K562 (cell line): ENCODE data around the gene PLA2G4D. TPM values are rescaled to one million over a fixed set of nuclear protein-coding genes. Genes with fewer than 3 reads are reported as not detected.

ENCODE experiments used
- ATAC-seq: fragments of 200-7000 bp; cut with Tn5 transposase; 3 replicates; pipeline ENCODE4 v1.9.1; 2020; ENCODE audit warnings: moderate library complexity
- BruUV-seq: library from RNA; stranded (reverse); fragments of 400-500 nt; replicated peaks from 2 replicates; lab custom pipeline; 2021; lab: Mats Ljungman, UMichigan
- CTCF ChIA-PET: fragments of 300-600 bp; formaldehyde crosslinking; extraction: SDS; loops from one replicate; lab custom pipeline; 2021; ENCODE audit warnings: low intra/inter-chr PET ratio; lab: Yijun Ruan, JAX
- POLR2A ChIA-PET: fragments of 300-600, 350-650 bp; sonication (Branson Sonifier 250); formaldehyde crosslinking; extraction: SDS; loops from one replicate; lab custom pipeline; 2021; ENCODE audit warnings: antibody characterized with exemption, inconsistent platforms; lab: Yijun Ruan, JAX
- DNase-seq, 4 experiments: peaks; one replicate each; pipeline versions ENCODE4 v3.0.0 to v3.0.0-alpha.2; 2011 to 2018; ENCODE audit warnings: low spot score in 3 of 4, mixed read lengths in 3 of 4; ENCODE audit errors: extremely low read depth in 1 of 4
- FAIRE-seq: peaks from 2 replicates; lab custom pipeline; 2011; peaks lifted over from hg19 to GRCh38; lab: Jason Lieb, UNC
- H2AFZ ChIP-seq: 2 replicates; pipeline ENCODE4 v1.6.0; 2011; ENCODE audit warnings: low read depth, low read length, control low read depth, inconsistent platforms
- H3K27ac ChIP-seq: fragments of 200-600 bp; 3 replicates; pipeline ENCODE4 v1.8.0; 2011; ENCODE audit warnings: low read depth, mild to moderate bottlenecking, control low read depth, inconsistent platforms, low read length, moderate library complexity, mixed read lengths; ENCODE audit errors: extremely low read depth
- H3K27me3 ChIP-seq, 2 experiments: fragments of 300-600 bp in 1 of 2; 2 replicates in 1 of 2; 3 replicates in 1 of 2; pipeline versions ENCODE4 v1.6.0 to v1.8.0; 2011; ENCODE audit warnings: inconsistent platforms in 2 of 2, low read length in 2 of 2, mild to moderate bottlenecking in 1 of 2, mixed read lengths in 1 of 2, moderate library complexity in 1 of 2; ENCODE audit not compliant: control insufficient read depth in 2 of 2, insufficient read depth in 2 of 2
- H3K36me3 ChIP-seq: fragments of 300-600 bp; 3 replicates; pipeline ENCODE4 v1.8.0; 2011; ENCODE audit warnings: mild to moderate bottlenecking, low read length, inconsistent platforms; ENCODE audit not compliant: control insufficient read depth, insufficient read depth
- H3K4me1 ChIP-seq, 2 experiments: fragments of 200-600 bp in 1 of 2; replicated peaks in 1 of 2; 2 replicates in 1 of 2; 3 replicates in 1 of 2; pipeline versions ENCODE4 v1.5.1 to v1.8.0; 2011; ENCODE audit warnings: inconsistent platforms in 2 of 2, low read length in 2 of 2, mild to moderate bottlenecking in 1 of 2, mixed read lengths in 1 of 2, moderate library complexity in 1 of 2; ENCODE audit not compliant: control insufficient read depth in 2 of 2, insufficient read depth in 2 of 2
- H3K4me2 ChIP-seq: 2 replicates; pipeline ENCODE4 v1.6.1; 2011; ENCODE audit warnings: low read length, control low read depth, inconsistent platforms, mixed read lengths; ENCODE audit not compliant: insufficient read depth
- H3K4me3 ChIP-seq: fragments of 200-600 bp; sonication (generic), shearing (Covaris generic); 2 replicates; pipeline ENCODE4 v1.5.1; 2016; ENCODE audit warnings: control low read depth, inconsistent platforms
- H3K79me2 ChIP-seq: fragments of 200-600 bp; 3 replicates; pipeline ENCODE4 v1.8.0; 2011; ENCODE audit warnings: low read length, inconsistent platforms; ENCODE audit not compliant: control insufficient read depth, insufficient read depth
- H3K9ac ChIP-seq, 2 experiments: 2 replicates each; pipeline versions ENCODE4 v1.6.0 to v1.6.1; 2011; ENCODE audit warnings: low read depth in 2 of 2, low read length in 2 of 2, control low read depth in 1 of 2, inconsistent platforms in 1 of 2, mild to moderate bottlenecking in 1 of 2, mixed read lengths in 1 of 2; ENCODE audit not compliant: insufficient read depth in 1 of 2
- H3K9me1 ChIP-seq: one replicate; pipeline ENCODE4 v1.6.0; 2011; ENCODE audit warnings: inconsistent platforms, mild to moderate bottlenecking, low read length, moderate library complexity; ENCODE audit not compliant: control insufficient read depth, insufficient read depth
- H3K9me3 ChIP-seq: replicated peaks from 2 replicates; pipeline ENCODE4 v1.5.1; 2011; ENCODE audit warnings: low read depth, low read length, inconsistent platforms; ENCODE audit not compliant: control insufficient read depth, insufficient read depth
- H4K20me1 ChIP-seq: replicated peaks from 2 replicates; pipeline ENCODE4 v1.6.1; 2011; ENCODE audit warnings: low read length, inconsistent platforms, mixed read lengths; ENCODE audit not compliant: control insufficient read depth, insufficient read depth
- BDP1 ChIP-seq: IDR thresholded peaks from 3 replicates; pipeline ENCODE4 v1.6.1; 2011; ENCODE audit not compliant: insufficient read length, insufficient read depth
- CHD4 ChIP-seq: fragments of 200-600 bp; sonication (generic); IDR thresholded peaks from 3 replicates; pipeline ENCODE4 v1.6.1; 2012; ENCODE audit warnings: low read depth, mild to moderate bottlenecking, mixed read lengths, low read length, inconsistent platforms; ENCODE audit not compliant: insufficient read depth, insufficient replicate concordance, poor library complexity, severe bottlenecking
- DMBX1 ChIP-seq: fragments of 250-450 bp; sonication (Bioruptor Pico); IDR thresholded peaks from 2 replicates; pipeline ENCODE4 v1.8.0; 2022; ENCODE audit warnings: inconsistent platforms, mild to moderate bottlenecking, moderate library complexity, borderline replicate concordance
- FOXJ2 ChIP-seq: fragments of 200-800 bp; sonication (Bioruptor generic); IDR thresholded peaks from 2 replicates; pipeline ENCODE4 v1.6.1; 2016; ENCODE audit warnings: missing genetic modification characterization, missing compliant biosample characterization
- MYBL2 ChIP-seq, 2 experiments: fragments of 450-650 bp in 1 of 2; sonication (generic) in 1 of 2; formaldehyde crosslinking in 1 of 2; IDR thresholded peaks; 2 replicates each; pipeline versions ENCODE4 v1.6.1 to v1.8.1; 2017 to 2022; ENCODE audit warnings: borderline replicate concordance in 1 of 2, inconsistent platforms in 1 of 2, low read depth in 1 of 2, mild to moderate bottlenecking in 1 of 2, missing genetic modification reagents in 1 of 2, moderate library complexity in 1 of 2
- MYNN ChIP-seq, 2 experiments: sonication (generic); formaldehyde crosslinking in 1 of 2; IDR thresholded peaks; 2 replicates each; pipeline versions ENCODE4 v1.5.0 to v1.6.1; 2016 to 2020; ENCODE audit warnings: antibody characterized with exemption in 1 of 2, missing genetic modification reagents in 1 of 2
- PRMT5 ChIP-seq: sonication (generic); formaldehyde crosslinking; IDR thresholded peaks from 2 replicates; pipeline ENCODE4 v1.5.0; 2020; ENCODE audit warnings: missing genetic modification reagents
- RBM14 ChIP-seq: fragments of 200-400 bp; formaldehyde crosslinking; IDR thresholded peaks from 2 replicates; pipeline ENCODE4 v1.6.1; 2018; ENCODE audit warnings: low read depth, mild to moderate bottlenecking, low read length, moderate library complexity, borderline replicate concordance; ENCODE audit not compliant: insufficient read depth
- SMARCE1 ChIP-seq: fragments of 450-650 bp; IDR thresholded peaks from 2 replicates; pipeline ENCODE4 v1.7.1; 2016; ENCODE audit warnings: mild to moderate bottlenecking
- WGBS: fragments of 100-300 bp; shearing (Covaris generic); methylation state at CpG from one replicate; pipeline ENCODE4 v1.1.6; 2016; ENCODE audit warnings: low coverage, mixed read lengths; ENCODE audit not compliant: insufficient coverage; ENCODE audit errors: missing lambda C conversion rate; 5-methylcytosine and 5-hydroxymethylcytosine counted together
- in situ Hi-C: fragments of 300-500 bp; cut with MboI; formaldehyde crosslinking; loops from 4 replicates; pipeline ENCODE4 v1.15.0; 2018; ENCODE audit warnings: inconsistent platforms, mixed read lengths
- intact Hi-C: fragments of 100-400 bp; cut with micrococcal nuclease; formaldehyde crosslinking; loops from 2 replicates; pipeline ENCODE4 v1.14.2; 2022
- polyA plus RNA-seq, 8 experiments: library from polyadenylated mRNA; depleted of rRNA in 4 of 8; stranded (reverse) in 5 of 8; unstranded in 3 of 8; fragments of >200 nt; fragmentation: Nextera tagmentation in 2 of 8; fragmentation: Illumina TruSeq in 1 of 8; extraction: Ambion mirVana in 2 of 8; extraction: Trizol in 1 of 8; gene quantifications; 2 replicates each; pipeline versions ENCODE4 v1.2.1 to v1.2.3, GENCODE V29; 2011 to 2014; ENCODE audit warnings: inconsistent platforms in 1 of 8, missing spikeins in 1 of 8
- total RNA-seq, 7 experiments: library from RNA; depleted of rRNA in 6 of 7; stranded (reverse); fragments of >200 nt in 6 of 7; fragmentation: Illumina TruSeq in 2 of 7; extraction: Trizol in 2 of 7; gene quantifications; 2 replicates each; pipeline versions ENCODE4 v1.2.1 to v1.2.3, GENCODE V29; 2011 to 2021; ENCODE audit warnings: low replicate concordance in 1 of 7
- TF ChIP-seq, protein P1 (sequence below): fragments of 250-450 bp; sonication (Bioruptor Pico); IDR thresholded peaks from 2 replicates; pipeline ENCODE4 v1.8.0; 2022; ENCODE audit warnings: moderate library complexity, mild to moderate bottlenecking, inconsistent platforms
- TF ChIP-seq, protein P2 (sequence below): fragments of 450-650 bp; IDR thresholded peaks from 2 replicates; pipeline ENCODE4 v1.6.1; 2014; ENCODE audit warnings: low read depth, mild to moderate bottlenecking, moderate library complexity, borderline replicate concordance

Gene PLA2G4D
- total and polyA plus RNA-seq, 9 of the 15 experiments (the other 6 are each of a cell fraction or from before 2014, with no cell fraction given), result 0.04 TPM; not detected in 8

DNA sequence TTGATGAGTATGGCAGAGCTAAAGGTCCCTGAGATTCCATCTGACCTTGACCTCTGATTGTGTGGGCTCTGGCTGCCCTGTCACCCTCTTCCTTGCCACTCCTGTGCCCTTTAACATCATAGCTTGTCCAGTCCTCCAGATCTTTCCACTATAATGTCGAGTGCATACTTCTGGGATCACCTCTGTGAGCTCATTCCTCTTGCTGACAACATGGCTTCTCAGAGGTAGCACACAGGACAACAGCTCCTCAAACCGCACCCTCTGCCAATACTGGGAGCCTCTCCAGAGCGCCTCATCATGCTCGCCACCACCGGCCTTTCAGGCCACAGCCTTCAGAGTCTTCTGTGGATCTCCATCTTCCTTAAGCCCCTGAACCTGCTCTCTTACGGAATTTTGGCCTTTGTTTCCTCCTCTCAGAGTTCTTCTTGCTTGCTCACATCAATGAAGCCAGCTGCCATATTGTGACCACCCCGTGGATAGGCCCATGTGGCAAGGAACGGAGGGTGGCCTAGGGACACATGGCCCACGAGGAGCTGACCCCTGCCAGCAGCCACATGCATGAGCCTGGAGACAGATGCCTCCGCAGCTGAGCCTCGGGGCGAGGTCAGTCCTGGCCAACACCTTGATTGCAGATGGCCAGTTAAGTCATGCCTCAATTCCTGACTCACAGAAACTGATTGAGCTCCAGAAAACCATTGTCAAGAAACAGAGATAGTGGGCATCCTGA, 31.1 kb downstream of the PLA2G4D start:
- Histone ChIP-seq H3K27ac (no peak overlapping the region), H3K4me2 (no peak overlapping the region), H3K4me1 (no peaks in the 10 kb centered on the region), H3K27me3 (peaks cover 2 to 54% of the 10 kb centered on the region in 2 experiments; a peak in 3 of 5 replicates), H3K4me3 (no peak overlapping the region), H3K79me2 (no peaks in the 10 kb centered on the region), H3K36me3 (no peaks in the 10 kb centered on the region), H4K20me1 (no peaks in the 10 kb centered on the region; the same call in 1 of the 2 replicates), H3K9me1 (peaks cover 4% of the 10 kb centered on the region), H3K9me3 (peaks cover 2% of the 10 kb centered on the region; the same call in 1 of the 2 replicates), H3K9ac (peak overlapping the region in 1 of 2 experiments; percentile 33; a peak in 1 of 4 replicates), H2AFZ (no peak overlapping the region)
- CTCF ChIA-PET, result no interaction called here
- POLR2A ChIA-PET, result interaction anchor here (0.6 to 1.1 kb wide), 4 partner anchors 10 to 97 kb away, joined by 3 to 4 read pairs (median 3); no protein-coding TSS in a partner anchor
- under 1% methylated on average over 12 of the region's 12 CpGs for WGBS
- TF ChIP-seq SMARCE1 (no peak), PRMT5 (no peak), FOXJ2 (tag) (no peak), MYNN (IDR thresholded peaks at IDR 0.05) (no peak), MYNN (CRISPR knock-in tag; IDR thresholded peaks at IDR 0.05) (no peak), MYBL2 (IDR thresholded peaks at IDR 0.05; ENCODE audit: low read depth) (no peak), MYBL2 (CRISPR knock-in tag; IDR thresholded peaks at IDR 0.05; ENCODE audit: borderline replicate concordance) (no peak), BDP1 (no peak), CHD4 (no peak), DMBX1 (no peak), RBM14 (no peak)
- TF ChIP-seq, protein P1, sequence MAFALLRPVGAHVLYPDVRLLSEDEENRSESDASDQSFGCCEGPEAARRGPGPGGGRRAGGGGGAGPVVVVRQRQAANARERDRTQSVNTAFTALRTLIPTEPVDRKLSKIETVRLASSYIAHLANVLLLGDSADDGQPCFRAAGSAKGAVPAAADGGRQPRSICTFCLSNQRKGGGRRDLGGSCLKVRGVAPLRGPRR (CRISPR knock-in tag), result no peak
- TF ChIP-seq, protein P2, sequence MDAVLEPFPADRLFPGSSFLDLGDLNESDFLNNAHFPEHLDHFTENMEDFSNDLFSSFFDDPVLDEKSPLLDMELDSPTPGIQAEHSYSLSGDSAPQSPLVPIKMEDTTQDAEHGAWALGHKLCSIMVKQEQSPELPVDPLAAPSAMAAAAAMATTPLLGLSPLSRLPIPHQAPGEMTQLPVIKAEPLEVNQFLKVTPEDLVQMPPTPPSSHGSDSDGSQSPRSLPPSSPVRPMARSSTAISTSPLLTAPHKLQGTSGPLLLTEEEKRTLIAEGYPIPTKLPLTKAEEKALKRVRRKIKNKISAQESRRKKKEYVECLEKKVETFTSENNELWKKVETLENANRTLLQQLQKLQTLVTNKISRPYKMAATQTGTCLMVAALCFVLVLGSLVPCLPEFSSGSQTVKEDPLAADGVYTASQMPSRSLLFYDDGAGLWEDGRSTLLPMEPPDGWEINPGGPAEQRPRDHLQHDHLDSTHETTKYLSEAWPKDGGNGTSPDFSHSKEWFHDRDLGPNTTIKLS, result no peak
- intact Hi-C loops (loop anchor here (10.0 kb wide), 1 partner anchor 322 kb away; no protein-coding TSS in a partner anchor), in situ Hi-C loops (no loop called here)
- no peak for DNase-seq
- ATAC-seq, result no peak
- FAIRE-seq, result no peak
- no TSS peak for BruUV-seq
